Cerebellar nuclear complex (tissue), 1 donor: ENCODE results near the gene LTB4R.

ENCODE experiments used
- DNase-seq, 2 experiments: peaks; one replicate each; lab custom pipeline; 2025; lab: John Stamatoyannopoulos, UW

The LTB4R gene

GRCh38 chr14:24310646-24311604 is at the start of gene LTB4R:
Gene LTB4R (plus strand): TSS chr14:24311502. CDS start chr14:24315652, 4,150 bp downstream.
- DNase-seq: no peak

- DNase-seq: no peak
Measured at GRCh38 chr14:24261969-24262327, 49.4 kb upstream of the LTB4R start.

DNA sequence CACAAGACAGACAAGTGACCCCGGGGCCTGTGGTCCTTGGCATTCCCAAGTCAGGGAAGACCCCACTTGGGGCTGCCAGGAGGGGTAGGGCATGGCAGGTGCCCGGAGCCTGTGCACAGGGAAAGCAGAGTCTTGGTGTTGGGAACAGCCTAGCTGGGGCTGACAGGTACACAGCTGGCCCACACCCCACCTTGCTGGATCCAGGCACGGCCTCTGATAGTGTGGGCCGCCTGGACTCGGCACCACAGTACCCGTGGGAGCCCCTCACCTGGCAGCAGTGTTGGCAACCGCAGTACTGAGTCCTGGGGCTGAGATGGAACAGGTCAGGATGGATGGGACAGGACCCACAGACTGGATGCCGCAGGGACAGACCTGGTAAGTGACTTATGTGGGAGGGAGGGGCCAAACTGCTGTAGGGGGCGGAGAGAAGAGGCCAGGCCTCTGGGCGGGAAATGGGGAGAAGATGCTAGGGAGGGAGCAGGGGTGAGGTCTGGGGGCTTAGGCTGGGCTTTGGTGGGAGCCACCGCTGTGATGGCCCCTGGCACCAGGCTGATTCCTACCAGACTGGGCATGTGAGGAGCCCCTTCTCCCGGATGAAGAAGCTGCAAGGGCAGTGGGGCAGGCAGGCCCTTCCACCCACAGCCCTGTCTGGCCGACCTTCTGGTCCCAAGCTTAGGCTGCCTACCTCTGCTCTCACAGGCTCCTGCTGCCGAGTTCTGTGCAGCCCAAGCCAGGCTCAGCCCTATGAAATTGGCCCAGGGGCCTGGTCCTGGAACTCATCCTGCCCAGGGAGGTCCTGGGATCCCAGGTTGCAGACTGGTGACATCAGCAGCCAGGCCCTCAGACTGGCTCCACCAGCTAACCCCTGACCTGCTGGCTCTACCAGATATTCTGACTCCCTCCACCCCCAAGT is 48.2 kb upstream of the LTB4R start, which contains the start of gene TGM1:
TGM1 (minus strand) TSS at position 357 of the 913 bp plus-strand sequence. CDS start 825 bp downstream, outside the sequence.
- DNase-seq: no peak

DNA sequence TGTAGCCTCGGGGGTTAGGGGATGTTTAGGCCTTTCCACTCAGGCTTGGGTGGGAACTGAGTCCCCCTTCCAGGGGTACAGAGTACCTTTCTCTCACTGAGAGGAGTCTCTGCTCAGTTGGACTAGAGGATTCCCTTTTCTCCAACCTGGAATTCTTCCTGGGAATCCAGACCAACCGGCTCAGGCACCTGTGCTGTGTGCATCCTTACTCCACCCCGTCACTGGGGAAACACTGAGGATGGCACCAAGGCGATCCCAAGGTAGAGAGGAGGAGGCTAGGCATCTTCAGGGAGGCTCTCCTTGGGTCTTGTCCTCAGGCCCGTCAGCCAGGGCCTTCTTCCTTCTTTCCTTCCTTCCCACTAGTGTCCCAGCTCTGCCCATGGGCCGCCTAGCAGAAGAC is 47.5 kb upstream of the LTB4R start:
- DNase-seq: no peak

- no peak for DNase-seq
Measured at GRCh38 chr14:24264298-24264697, 47.0 kb upstream of the LTB4R start.

- DNase-seq: no peak
Measured at GRCh38 chr14:24266344-24267244, 44.7 kb upstream of the LTB4R start.

DNA sequence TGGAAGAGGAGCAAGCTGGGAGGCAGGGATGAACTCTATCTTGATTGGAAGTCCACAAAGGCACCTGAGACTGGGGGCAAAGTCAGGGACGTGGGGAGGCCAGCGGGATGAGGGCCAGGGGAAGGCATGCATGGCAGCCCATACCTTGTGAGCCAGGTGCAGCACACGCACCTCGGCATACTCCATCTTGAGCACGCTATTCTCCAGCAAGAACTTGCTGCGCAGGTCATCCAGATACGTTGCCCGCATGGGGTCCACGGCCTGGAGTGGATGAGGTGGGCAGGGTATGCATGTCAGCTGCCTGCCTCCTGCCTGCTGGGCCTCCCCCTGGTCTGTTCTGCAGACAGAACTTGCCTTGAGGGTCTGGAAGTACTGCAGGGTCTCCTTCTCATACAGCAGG is 43.8 kb upstream of the LTB4R start:
- no peak for DNase-seq

- no peak for DNase-seq
Measured at GRCh38 chr14:24268225-24268624, 43.1 kb upstream of the LTB4R start.

DNA sequence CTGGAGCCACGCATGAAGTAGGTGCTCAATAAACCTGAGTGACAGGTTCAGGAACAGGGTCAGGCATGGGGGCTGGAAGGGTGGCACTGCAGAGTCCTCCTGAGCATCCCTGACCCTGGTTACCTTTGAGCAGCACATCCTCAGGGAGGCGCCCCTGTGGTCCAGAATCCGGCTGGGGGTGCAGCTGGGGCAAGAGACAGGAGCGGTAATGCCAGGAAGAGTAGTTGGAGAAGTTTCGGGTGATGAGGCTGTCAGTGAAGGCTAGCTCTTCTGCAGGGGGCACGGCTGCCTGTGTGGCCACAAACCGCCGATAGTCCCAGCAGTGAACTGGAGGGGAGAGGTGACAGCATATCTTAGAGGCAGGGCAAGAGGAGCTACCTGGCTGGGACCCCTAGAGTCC is 41.9 kb upstream of the LTB4R start:
- DNase-seq: no peak

- DNase-seq: no peak
Measured at GRCh38 chr14:24269910-24270536, 41.3 kb upstream of the LTB4R start.

DNA sequence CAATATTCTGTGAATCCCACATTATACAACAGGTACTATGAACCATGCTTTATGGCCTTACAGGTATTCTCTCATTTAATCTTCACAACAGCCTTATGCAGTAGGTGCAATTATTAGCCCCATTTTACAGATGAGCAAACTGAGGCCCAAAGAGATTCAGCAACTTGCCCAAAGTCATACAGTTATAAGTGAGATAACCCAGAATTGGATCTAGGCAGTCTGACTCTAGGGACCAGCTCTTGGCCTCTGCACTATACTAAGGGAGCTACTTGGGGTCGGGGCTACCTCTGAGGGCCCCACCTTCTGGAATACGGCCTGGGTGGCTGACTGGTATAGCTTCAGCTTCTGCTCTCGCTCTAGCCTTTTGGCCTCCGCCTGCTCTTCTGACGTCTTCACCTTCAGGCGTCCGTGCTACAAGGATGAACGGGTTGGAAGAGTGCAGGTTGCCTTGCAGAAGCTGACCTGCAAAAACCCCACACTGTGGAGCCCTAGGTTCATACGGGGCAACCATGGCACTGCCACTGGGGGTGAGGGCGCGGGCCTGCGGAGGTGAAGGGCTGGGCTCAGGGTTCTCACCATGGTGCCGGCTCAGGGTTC is 40.7 kb upstream of the LTB4R start:
- DNase-seq: no peak

DNA sequence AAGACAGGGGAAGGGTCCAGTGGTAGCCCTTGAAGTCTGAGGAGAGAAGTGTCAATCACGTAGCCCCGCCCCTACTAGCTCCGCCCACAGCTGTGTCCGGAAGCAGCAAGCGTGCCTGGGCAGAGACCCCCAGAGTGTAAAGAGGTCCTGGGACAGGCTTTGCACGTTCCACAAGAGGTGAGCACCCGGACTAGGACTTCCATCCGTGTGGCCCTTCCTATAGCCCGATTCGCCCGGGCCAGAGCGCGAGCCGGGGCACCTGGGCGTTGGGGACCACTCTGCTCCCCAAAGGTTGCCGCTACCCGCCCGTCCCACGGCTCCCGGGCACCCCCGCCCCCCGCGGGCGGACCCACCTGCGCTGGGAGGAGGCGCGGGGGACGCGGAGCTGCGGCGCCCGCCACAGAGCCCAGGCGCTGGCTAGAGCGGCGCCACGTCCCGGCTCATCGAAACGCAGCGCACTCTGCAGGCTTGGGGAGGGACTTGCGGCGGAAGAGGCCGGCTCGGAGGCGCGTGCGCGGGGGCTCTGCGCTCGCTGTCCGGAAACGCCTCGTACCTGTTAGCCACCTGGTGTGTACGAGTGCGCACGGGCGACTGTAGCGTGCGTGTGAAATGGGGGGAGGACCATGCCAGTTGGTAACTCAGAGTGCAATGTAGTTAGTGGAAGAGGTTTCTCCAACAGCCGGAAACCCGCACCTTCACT is 40.0 kb upstream of the LTB4R start, which contains the start of gene RABGGTA:
RABGGTA (minus strand) TSS at position 464 of the 700 bp plus-strand sequence. CDS start 482 bp downstream, outside the sequence.
- DNase-seq: peak in 1 of 2 experiments; percentile 53

DNA sequence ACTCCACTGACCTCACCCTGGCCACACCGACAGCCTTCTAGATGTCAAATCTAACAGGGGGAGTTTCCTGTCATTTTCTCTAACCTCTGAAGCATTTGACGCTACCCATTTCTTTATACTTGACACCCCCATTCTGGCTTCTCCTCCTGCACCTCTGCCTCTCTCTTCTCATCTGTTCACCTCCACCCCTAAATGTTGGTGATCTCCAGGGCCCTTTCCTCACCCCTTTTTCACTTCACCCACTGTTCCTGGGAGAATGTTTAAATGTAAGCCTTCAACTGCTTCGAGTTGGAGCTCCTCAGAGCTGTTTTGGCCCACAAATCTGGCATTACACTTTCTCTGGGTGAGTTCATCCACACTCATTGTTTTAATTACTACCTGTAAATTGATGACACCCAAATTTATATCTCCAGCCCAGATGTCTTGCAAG is 39.5 kb upstream of the LTB4R start:
- no peak for DNase-seq

DNA sequence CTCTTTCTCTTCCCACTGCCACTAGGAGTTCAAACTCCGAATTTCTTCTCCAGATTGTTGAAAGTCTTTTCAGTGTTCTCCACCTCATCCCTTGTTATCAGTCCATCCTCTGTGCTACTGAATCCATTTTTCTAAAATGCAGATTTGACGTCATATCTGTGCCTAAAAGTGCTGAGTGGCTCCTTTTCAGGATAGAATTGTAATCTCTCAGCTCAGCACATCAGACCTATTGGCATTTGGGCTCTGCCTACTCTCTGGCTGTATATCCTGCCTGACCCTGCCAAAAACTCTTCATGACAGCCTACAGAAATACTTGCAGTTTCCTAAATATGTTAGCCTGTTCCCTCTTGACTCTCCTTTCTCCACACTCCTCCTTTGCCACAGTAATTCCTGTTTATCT is 38.8 kb upstream of the LTB4R start:
- DNase-seq: no peak

- DNase-seq: no peak
Measured at GRCh38 chr14:24273422-24273998, 37.8 kb upstream of the LTB4R start.

DNA sequence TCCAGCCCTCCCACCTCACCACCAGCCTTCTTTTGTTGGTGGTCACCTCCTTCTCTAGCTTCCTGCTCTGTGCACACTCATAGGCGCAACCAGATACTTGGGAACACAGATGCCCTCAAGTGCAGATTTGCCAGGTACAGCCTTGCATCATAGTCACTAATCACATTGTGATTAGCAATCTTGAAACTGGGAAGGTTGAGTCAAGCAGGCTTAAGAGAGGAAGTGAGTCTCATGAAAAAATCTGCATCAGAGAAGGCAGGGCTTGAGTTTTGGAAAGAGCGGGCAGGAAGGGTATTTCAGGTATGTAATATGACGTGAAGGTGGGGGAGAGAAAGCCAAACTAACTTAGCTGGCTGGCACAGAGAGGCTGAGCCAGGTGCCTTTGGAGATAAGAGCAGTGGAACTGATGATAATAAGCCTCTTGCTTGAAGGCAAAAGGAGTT is 37.2 kb upstream of the LTB4R start:
- no peak for DNase-seq

- DNase-seq: no peak
Measured at GRCh38 chr14:24277071-24277470, 34.2 kb upstream of the LTB4R start.

DNA sequence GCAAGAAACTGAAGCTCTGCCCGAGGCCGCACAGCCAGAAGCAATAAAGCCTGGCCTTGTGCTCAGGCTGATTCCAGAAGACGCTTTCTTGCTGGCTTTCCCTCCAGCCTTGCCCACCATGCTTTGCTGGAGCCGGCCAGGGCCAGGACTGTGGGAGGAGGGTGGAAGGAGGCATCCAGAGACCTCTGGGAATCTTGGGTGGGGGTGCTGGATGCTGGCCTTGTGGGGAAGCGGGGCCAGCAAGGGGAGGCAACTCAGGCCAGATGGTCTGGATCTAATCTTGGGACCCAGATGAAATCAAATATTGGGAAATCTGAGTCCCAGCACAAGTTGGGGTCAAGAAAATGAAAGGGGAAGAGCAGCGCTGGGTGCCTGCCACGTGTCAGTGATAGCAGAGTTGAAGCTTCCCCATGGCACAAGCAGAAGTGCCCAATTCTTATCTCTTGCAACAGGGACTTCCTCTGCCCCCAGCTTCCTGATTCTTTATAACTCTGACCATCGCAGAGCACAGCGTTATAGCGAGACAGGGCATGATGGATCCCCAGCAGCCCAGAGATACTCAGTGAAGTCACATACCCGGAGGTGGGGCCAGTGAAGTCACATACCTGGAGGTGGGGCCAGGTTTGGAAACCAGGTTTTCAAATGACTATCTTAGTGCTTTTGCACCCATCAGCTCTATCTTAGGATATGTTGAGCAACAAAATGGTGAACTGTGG is 33.5 kb upstream of the LTB4R start:
- DNase-seq: no peak

DNA sequence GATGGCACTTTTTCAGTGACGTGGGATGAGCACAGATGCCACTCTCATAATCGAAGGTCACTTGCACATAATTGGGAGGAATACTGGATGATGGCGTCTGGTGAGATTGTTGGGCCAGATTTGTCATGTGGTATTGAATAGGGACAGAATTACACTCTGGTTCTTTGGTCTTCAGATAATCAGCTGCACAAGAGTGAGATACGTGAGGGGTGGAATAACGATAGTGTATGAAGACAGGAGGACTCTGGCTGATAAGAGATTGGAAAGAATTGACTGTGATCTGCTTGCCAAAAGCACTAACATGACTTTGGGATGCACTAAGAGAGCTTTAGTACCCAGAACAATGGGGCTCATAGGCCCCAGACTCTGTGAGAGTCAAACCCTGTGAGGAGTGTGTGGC is 32.9 kb upstream of the LTB4R start:
- no peak for DNase-seq
